ENCODE data around the gene INPP5J.
"Not testable (repeated sequence)": the region's sequence is repeated elsewhere in the genome, so short reads cannot be mapped to it uniquely, and the experiment has no call there.

INPP5J gene

DNA sequence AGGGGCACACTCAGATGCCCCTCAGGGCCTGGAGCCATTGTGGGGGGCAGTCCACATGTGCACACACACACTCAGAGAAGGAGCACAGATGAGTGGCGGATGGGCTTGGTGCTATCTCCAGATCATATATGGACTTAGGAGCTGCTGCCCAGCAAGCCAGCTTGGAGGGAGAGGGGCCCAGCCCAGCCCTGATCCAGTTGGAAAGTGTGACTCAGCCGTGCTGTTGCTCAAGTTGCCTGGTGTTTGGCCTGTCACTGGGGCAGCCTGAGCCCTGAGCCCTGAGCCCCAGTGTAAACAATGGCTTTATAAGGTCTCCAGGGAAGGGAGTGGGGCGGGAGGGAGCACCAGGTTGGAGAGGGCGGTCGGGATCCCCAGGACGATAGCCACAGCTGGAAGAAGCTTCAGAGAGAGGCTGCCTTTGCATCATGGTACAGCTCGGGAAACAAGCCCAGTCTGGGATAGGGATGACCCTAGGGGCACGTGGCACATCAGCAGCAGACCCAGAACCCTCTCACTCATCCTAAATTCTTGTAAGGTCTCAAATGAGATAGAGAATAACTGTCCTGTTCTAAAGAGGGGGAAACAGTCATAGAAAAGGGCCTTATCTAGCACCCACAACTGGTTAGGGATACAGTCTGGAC lies 20.2 kb upstream of the INPP5J start:
- no peak for DNase-seq

DNA sequence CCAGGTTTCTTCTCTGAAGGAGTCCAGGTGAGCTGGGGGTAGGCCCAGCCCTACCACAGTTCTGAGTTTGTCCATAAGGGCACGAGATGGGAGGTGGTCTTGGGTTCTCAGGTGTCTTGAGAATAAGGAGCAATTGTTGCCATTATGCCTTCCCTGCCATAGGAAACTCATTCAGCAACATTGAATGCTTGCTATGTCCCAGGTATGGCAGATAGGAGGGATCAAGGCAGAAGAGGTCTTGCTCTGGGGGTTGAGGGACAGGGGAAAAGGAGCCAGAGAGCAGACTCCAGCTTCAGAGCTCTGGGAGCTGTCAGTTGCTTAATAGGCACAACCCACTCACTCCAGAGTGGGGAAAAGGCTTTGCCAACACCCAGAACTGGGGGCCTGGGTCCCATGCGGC lies 19.7 kb upstream of the INPP5J start:
- DNase-seq: no peak

DNA sequence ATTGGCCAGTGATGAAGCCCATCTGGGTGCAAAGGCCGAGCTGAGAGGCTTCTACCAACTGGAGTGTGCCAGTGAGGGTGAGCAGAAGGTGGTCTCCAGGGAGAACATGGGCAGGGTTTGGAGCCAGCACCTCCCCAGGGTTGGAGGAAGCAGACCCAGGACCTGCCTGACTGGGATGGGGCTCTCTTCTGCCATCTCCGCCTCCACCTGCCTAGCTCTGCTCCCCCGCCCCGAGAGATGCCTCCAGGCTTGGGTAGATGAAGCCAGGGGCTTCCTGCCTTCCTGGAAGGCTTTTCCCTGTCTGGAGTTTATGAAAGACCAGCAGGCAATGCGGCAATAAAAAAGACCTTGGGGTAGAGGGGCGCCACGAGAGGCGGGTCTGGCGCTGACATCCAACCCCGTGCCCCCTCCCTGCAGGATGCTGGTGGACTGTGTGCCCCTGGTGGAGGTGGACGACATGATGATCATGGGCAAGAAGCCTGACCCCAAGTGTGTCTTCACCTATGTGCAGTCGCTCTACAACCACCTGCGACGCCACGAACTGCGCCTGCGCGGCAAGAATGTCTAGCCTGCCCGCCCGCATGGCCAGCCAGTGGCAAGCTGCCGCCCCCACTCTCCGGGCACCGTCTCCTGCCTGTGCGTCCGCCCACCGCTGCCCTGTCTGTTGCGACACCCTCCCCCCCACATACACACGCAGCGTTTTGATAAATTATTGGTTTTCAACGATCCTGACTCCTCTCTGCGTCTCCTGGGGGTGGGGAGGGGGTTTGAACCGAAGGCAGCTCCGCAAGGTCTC lies 18.7 kb upstream of the INPP5J start:
- DNase-seq: no peak

DNA sequence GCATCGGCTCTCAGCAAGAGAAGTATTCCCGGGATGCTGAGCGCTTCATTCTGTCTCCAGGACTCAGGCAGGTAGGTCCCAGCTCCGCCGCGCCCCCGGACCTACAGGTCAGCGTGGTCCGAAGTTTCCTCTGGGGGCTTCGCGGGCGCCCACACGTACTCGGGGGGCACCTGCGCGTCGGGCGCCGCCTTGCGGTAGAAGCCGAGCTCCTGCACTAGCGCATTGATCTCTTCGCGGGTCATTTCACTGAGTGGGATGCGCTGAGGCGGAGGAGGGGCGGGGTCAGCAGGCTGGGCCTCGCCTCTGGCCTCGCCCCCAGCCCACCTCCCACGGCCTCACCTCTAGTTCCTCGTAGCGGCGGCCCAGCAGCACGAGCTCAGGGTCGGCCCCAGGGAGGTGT lies 17.9 kb upstream of the INPP5J start:
- DNase-seq: peak in 1 of 2 donors; percentile 32

DNA sequence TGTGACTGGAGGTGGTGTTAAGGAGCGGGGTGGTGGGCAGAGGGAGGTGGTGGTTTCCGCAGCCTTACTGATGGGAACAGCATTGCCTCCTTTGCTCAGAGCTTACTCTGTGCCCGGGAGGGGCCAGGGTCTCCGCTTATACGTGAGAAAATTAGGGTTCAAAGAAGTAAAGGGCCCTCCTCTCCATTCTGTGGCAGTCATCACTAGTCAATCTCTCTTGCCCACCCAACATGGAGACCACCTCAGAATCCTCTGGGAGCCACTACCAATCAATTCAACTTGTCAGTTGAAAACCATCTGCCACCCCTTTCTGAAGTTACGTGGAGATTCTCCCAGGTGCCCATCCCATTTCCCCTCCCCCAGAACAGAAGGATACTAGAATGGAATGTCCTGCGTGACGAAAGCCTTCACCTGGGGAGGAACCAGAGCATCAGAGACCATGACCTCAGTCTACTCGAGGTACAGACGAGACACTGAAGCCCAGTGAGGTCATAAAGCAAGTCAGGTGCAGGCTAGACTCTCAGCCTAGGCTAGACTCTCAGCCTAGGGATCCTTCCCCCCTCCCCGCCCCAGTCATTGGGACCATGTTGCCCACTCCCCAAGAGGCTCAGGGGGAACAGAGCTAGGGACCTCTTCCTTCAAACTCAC lies 17.4 kb upstream of the INPP5J start:
- DNase-seq: no peak

DNA sequence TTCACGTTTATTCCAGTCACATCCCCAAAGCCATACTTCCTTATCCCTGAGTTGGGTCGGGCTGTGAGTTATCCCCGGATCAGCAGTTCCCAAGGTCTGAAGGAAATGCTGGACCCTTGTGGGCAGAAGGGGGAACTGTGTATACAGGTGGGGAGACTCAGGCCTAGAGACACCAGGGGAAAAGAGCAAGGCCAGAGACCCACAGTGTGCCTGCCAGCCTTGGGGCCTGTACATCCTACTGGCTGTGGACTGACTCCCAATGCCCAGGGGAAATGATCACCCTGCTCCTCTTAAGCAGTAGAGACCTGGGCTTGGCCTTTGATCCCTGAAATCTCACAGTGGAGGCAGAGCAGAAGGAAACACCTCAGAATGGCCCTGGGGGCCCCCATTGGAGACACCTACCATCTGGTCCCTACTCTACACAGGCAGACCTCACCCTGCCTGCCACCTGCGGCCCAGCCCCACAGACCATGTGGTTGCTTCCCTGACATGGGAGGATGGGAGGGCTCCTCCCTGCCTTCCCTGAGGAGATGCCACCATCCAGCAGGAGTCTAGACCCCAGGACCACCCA lies 16.7 kb upstream of the INPP5J start:
- DNase-seq: no peak

DNA sequence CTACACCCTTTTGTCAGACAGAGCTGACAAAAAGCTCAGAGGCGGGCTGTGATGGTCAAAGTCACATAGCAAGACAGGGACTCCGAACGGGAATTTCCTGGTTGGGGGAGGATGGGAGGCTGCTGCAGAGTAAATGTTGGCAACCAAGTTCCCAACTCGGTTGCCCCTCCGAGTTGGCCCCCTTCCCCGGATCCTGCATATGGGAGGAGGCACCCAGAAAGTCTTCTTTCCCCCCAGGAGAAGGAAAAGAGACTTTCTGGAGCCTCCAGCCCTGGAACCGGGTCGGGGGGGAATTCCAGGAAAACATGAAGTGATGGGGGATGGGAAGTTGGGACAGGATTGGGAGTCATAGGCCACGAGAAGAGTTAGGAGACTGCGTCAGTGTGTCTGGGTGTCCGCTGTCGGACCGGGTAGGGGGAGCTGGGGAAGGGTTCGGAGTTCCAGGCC lies 16.0 kb upstream of the INPP5J start:
- no peak for DNase-seq

DNA sequence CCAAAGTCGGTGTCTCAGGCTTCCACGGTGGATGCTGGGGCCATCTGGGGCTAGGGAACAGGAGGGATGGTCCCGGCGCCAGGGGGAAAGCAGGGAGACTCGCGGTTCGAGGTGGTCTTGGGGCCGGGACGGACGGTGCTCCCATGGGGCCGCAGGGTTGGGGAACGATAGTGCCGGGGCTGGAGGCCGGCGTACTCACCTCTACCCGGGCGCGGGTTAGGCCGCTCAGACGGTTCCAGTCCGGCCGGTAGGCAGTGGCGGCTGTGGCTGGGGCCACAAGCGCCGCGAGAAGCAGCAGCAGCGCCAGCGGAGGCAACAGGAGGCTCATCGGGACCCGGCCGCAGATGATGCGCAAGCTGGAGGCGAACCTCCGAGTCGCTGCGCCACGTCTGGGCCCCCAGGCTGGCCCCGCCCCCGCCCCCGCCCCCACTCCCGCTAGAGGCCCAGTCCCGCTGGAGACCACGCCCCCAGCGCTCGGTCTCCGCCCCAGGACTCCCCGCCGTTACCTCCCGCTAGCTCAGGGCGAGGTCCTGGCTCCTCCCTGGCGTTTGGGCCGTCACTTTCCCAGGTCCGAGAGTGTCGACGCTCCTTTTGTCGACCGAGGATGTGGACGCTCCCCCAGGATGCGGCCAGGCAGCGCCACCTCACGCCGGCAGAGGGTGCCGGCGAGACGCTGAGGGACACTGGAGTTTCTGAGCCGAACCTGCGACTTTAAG lies 15.4 kb upstream of the INPP5J start, which contains the start of gene SELENOM:
Gene SELENOM (minus strand): TSS at position 391 of the 716 bp plus-strand sequence. CDS start 63 bp downstream, at position 328.
- DNase-seq: peak; percentile 89 to 92

DNA sequence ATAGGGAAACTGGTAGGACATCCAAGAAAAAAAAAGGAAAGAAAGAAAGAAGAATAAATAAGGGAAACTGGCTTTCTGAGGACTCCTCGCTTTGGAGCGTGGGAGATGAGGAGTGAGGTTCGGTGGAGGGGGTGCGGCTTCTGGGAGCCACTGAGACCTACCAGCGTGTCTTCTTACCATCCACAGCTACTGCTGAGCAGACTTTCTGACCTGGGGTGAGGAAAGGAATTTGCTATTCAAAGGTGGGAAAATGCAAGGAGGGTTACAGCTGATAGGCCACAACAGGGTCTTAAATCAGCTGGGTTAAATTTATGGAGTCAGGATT lies 14.9 kb upstream of the INPP5J start:
- DNase-seq: no peak

DNA sequence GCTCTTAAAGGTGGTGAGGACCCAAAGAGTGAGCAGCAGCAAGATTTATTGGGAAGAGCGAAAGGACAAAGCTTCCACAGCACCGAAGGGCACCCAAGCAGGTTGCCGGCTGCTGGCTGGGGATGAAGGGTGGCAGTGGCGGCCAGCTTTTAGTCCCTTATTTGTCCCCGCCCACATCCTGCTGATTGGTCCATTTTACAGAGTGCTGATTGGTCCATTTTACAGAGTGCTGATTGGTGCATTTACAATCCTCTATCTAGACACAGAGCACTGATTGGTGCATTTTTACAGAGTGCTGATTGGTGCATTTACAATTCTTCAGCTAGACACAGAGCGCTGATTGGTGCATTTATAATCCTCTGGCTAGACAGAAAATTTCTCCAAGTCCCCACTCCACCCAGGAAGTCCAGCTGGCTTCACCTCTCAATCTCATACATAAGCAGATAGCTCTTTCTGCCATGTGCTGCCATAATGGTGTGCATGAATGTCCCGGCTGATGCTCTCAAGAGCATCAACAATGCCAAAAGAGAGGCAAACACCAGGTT lies 10.1 kb upstream of the INPP5J start:
- DNase-seq: not testable (repeated sequence)

DNA sequence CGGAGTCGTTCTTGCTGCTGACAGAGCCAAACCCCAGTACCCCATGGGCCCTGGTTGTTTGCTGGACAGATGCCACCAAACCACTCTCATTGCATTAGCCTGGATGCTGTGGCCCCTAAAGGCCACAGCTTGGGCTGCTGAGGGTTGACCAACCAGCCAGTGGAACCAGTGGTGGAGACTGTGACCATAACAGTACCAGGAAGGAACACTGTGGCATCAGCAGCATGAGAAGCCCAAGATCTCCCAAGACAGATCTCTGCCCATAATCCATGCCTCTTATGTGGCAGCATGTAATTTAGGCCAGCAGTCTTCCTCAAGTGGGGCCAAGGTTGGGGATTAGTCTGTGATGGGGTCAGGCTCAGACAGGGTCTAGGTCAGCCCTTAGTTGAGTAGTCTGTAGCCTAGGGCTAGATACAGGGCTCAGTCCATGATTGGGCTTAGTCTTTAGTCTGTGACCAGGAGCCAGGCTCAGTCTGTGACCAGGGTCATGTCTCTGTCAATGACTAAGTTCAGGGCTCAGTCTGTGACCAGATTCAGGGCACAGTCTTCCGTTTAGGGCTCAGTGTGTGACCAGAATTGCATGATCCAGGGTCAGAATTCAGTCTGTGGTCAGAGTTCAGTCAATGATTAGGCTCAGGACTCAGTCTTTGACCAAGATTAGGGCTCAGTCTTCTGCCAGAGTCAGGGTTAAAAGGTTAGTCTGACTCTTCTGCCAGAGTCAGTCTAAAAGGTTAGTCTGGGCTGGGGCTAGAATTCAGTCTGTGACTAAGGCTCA lies 4.5 kb upstream of the INPP5J start:
- DNase-seq: no peak

DNA sequence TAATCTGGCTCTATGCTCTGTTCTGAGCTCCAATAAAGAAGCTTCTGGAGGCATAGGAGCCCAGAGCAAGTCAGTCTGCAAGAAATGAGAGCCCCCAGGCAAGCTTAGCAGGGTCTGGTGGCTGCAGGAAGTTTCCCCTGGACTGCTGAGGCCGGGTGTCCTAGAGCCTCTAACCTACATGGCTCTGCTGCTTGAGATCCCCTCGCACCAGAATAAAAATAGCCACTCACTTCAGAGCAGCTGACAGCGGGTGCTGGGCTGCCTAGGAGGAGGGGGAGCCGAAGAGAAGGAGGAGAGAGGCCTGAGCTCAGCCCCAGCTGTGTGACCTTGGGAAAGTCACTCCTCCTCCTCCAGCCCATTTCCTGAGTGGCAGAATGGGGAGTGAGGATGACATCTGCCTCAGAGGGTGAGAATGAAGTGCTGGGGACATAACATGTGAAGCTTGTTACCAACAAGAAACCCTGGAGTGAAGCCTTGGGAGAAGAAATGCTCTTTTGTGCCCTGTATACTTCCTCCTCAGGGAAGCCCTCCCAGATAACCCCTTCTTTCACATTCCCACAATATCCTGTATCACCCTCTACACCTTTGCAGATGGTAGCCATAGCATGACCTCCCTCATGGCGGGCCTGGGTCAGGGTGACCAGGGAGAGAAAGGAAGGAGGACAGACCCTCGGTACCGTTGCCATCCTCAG lies 3.6 kb upstream of the INPP5J start:
- DNase-seq: no peak

DNA sequence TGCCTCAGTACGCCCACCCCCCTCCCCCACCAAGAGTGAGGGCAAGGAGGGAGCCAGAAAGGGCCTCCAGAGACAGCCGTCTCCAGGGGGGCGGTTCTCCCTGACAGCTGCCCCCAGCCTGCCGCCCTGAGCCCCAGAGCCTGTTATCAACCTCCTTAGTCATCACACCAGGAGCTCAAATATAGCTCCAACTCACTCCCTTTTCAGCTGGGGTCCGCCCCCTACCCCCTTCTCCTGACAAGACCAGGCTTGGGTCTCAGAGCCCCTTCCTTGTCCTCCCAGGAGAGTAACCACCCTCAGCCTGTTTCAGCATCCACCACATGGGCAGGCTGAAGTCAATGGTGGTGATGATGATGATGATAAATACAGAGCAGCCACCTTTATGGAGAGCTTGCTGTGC lies 2.5 kb upstream of the INPP5J start:
- no peak for DNase-seq

DNA sequence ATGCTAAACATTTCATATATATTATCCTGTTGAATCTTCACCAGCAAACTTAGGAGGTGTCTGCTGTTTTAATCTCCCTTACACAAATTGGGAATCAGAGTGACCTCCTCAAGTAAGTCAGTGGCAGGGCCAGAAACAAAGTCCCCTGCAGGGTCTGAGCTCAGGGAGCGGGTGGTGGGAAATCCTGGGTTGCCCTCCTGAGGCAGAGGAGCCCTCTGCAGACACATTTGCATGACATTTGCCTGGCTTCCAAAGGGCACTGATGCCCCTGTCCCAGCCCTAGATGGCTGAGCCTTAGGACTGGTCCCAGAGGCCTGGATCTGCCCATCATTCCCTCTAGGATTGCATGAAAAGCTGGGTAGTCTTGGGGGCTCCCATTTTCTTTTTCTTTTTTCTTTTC lies 2.1 kb upstream of the INPP5J start:
- no peak for DNase-seq

DNA sequence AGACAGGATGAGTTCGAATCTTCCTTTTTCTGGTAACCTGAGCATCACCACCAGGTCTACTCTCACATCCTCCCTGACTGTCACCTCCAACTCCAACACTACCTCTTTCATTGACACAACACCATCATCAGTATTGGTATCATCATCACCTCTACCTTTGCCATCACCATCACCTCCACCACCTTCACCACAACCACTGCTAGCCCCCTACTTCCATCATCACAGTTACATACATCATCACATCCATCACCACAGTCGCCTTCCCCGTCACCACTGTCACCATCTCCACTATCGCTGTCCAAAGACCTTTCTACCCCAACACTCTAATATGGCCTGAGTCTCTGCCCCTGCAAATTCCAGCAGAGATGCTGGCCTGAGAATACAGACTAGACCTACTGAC lies 1.4 kb upstream of the INPP5J start:
- DNase-seq: no peak

DNA sequence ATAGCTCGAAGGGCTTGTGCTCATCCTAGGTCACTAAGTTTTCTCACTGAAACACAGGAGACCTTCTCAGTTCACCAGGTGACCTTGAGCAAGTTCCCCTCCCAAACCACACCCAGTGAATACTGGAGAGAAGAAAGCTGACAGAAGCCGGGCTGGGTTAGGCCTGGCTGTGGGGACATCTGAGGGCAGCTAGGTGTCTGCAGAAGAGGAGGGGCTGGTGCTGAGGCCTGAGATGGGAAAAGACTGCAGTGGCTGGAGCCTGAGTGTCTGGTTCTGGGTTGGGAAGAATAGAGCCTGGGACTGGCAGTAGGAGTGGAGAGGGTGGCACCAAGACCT lies 602 bp upstream of the INPP5J start:
- no peak for DNase-seq

DNA sequence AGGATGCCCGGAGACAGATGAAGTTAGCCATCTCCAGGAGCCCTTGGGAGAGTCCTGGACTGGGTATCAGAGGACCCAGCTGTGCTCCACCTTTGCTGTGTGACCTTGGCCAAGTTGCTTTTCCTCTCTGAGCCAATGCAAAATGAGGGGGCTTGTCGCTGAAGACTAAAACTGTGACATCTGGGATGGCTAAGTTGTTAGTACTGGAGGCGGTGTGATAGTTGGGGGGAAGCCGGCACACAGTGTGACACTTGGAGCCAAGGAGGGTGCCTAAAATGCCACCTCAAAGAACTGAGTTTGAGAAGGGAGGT lies 481 bp downstream of the INPP5J start:
- no peak for DNase-seq

DNA sequence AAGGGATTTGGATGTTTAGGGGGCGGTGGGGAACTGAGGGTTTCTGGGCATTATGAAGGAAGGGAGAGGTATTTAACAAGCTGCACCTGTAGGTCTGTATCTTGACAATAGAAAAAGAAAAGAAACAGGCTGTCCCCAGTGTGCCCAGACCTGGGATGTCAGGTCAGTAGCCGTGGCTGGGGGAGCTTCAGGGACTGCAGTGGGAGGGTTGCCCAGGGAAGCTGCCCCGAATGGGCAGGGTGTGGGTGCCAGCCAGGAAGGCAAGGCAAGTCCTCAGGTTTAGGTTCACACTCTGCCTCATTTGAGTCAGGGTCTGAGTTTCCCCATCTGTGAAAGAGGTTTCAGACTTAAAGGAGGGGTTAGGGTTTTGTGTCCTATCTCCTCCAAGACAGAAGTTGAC lies 1.5 kb downstream of the INPP5J start:
- no peak for DNase-seq

DNA sequence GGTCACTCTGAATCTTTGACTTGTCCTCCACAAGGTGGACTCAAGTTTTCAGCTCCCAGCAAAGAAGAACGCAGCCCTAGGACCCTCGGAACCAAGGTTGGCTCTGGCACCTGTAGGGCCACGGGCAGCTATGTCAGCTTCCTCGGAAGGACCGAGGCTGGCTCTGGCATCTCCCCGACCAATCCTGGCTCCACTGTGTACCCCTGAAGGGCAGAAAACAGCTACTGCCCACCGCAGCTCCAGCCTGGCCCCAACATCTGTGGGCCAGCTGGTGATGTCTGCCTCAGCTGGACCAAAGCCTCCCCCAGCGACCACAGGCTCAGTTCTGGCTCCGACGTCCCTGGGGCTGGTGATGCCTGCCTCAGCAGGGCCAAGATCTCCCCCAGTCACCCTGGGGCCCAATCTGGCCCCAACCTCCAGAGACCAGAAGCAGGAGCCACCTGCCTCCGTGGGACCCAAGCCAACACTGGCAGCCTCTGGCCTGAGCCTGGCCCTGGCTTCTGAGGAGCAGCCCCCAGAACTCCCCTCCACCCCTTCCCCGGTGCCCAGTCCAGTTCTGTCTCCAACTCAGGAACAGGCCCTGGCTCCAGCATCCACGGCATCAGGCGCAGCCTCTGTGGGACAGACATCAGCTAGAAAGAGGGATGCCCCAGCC lies 2.2 kb downstream of the INPP5J start:
- no peak for DNase-seq

DNA sequence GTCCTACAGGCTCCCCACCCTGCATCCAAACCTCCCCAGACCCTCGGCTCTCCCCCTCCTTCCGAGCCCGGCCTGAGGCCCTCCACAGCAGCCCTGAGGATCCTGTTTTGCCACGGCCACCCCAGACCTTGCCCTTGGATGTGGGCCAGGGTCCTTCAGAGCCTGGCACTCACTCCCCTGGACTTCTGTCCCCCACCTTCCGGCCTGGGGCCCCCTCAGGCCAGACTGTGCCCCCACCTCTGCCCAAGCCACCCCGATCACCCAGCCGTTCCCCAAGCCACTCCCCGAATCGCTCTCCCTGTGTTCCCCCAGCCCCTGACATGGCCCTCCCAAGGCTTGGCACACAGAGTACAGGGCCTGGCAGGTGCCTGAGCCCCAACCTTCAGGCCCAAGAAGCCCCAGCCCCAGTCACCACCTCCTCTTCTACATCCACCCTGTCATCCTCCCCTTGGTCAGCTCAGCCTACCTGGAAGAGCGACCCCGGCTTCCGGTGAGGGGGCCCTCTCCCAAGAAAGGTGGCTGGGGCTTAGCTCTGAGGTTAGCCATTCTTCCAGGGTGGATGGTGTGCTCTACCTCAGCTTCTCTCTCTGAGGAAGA lies 2.9 kb downstream of the INPP5J start:
- no peak for DNase-seq
